NCI-H524 (cell line): Measurements from ENCODE around the gene RAB3D.
A peak's percentile ranks its signal among the peaks of the same experiment; 100 is the strongest.
"Not testable (repeated sequence)": the region's sequence is repeated elsewhere in the genome, so short reads cannot be mapped to it uniquely, and the experiment has no call there.

Experiments used
- DNase-seq, 2 experiments: peaks; one replicate each; lab custom pipeline; 2025; lab: John Stamatoyannopoulos, UW

Gene RAB3D

DNA sequence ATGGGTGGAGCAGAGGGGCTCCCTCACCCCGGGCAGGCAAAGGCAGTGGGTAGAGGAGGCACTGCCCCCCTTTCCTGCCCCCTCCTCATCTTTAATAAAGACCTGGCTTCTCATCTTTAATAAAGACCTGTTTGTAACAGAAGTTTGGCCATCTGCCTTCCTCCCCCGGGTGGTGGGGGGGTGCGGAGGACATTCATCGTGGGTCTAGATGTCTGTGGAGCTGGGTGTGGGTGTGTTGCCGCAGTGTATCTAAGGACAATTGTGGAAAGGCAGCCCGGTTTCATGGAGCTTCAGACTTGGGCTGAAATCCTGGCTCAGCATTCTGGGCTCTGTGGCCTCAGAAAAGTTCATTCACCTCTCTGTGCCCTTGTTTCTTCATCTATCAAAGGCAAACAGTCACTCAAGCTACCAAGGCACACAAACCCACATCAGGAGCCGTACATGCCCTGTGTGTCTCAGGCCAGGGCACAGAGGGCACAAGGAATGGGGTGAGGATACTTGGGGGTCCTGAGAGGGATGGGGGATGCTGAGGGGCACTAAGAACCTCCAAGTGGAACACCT, 26.2 kb upstream of the RAB3D start:
- DNase-seq: peak in 1 of 2 experiments; percentile 49

DNA sequence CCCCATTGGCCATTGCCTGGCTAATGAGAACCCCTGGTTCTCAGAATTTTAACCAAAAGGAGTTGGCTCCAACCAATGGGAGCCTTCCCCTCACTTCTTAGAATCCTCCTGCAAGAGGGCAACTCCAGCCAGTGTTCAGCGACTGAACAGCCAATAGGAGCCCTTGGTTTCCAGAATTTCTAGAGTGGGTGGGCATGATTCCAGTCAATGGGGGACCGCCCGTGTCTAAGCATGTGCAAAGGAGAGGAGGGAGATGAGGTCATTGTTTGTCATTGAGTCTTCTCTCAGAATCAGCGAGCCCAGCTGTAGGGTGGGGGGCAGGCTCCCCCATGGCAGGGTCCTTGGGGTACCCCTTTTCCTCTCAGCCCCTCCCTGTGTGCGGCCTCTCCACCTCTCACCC, 25.5 kb upstream of the RAB3D start:
- DNase-seq: no peak

DNA sequence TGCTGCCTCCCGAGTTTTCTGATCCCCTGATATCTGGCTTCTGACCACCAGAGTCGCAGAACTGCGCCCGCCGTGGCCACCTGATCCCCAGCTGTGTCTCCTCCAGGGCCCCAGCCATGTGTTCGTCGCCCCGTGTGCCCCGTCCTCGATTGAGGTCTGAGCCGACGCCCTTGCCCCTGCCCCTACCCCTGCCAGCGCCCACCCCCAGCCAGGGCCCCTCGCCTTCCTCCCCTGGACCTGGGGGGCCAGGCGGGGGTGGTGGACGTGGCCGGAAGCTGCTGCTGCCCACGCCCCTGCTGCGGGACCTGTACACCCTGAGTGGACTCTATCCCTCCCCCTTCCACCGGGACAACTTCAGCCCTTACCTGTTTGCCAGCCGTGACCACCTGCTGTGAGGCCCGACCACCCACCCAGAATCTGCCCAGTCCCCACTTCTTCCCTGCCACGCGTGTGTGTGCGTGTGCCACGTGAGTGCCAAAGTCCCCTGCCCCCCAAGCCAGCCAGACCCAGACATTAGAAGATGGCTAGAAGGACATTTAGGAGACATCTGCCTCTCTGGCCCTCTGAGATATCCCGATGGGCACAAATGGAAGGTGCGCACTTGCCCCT, 24.9 kb upstream of the RAB3D start:
- DNase-seq: no peak

GRCh38 chr19:11363881-11364280, 24.4 kb upstream of the RAB3D start:
- no peak for DNase-seq

GRCh38 chr19:11361771-11362731, 22.6 kb upstream of the RAB3D start:
- peak in 1 of 2 experiments; percentile 33 for DNase-seq

- no peak for DNase-seq
These were observed 21.7 kb upstream of the RAB3D start for GRCh38 chr19:11361037-11361770.

DNA sequence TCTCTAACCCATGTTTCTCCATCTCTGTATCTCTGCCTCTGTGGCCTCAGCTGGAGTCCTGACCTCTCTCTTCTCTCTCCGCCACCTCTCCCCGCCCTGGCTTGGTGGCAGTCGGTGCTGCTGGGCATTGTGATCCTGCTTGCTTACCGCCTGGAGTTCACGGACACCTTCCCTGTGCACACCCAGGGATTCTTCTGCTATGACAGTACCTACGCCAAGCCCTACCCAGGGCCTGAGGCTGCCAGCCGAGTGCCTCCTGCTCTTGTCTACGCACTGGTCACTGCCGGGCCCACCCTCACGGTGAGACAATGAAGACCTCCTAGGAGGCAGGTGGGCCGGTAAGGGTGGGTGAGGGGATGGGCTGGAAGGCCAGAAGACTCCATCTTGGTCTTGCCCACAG, 20.0 kb upstream of the RAB3D start:
- no peak for DNase-seq

DNA sequence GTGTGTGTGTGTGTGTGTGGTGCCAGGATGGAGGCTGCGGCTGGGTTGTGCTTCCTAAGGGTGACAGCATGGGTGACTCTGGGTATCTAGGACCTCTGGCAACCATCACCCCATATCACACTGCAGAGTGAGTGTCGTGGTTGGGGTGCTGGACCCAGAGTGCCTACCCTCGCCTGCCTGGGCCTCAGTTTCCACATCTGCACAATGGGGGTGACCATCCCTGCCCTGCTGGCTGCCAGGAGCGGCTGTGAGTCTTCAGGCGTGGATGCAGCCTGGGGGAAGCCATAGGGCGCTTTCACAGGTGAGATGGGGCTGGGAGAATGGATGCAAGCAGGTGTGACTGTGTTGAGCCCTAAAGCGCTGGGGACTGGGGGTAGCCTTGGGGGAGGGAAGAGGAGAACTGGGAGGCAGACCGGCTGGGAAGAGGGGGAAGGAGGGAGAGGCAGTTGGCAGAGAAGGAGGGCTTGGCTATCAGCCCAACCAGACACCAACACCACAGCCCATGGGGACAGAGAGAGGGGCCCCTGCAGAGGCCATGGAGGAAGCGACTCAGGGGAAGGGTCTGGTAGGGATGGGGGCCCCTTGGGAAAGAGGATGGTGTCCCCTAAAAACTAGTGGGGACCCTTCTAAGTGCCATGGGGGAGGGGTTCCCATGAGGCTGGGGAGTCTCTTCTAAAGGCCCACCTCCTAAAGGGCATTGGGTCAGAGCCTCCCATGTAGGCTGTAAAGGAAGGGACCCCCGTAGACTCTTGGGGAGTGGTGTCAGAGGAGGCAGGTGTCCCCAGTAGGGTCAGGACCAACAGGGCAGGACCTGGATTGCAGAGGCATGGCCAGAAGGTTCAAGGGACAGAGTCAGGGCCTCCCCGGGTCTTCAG, 17.5 kb upstream of the RAB3D start:
- peak in 1 of 2 experiments; percentile 9 for DNase-seq

DNA sequence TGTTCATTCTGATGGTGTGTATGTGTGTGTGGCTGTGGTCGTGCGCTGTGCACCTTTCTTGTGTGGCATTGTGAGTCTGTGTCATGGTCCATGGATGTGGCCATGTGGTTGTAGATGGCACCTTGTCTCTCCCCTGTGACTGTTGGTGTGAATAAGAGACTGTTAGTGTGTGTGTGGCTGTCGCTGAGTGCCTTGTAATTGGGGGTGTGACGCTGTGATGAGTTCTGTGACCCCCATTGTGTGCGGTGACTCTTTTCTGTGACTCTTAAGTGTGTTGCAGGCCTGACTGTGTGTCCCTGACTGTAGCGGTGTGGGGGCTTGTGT, 16.6 kb upstream of the RAB3D start:
- no peak for DNase-seq

GRCh38 chr19:11355160-11356073, 16.0 kb upstream of the RAB3D start, which contains the start of gene PLPPR2:
Gene PLPPR2 (plus strand): TSS chr19:11355432. CDS start chr19:11357674, 2,242 bp downstream.
- peak; percentile 69 to 81 for DNase-seq

- DNase-seq: not testable (repeated sequence)
These were observed 14.6 kb upstream of the RAB3D start for GRCh38 chr19:11354102-11354501.

- no peak for DNase-seq
These were observed 9.7 kb upstream of the RAB3D start for GRCh38 chr19:11349171-11349570.

- DNase-seq: peak in 1 of 2 experiments; percentile 44
These were observed 8.1 kb upstream of the RAB3D start for GRCh38 chr19:11347546-11348039.

- DNase-seq: peak; percentile 100
These were observed 6.9 kb upstream of the RAB3D start, which contains the start of the genes CCDC159 and TMEM205 for GRCh38 chr19:11346104-11346940. Gene CCDC159 (plus strand): TSS chr19:11346519. CDS start chr19:11346607, 88 bp downstream. Gene TMEM205 (minus strand): TSS chr19:11346268. CDS start chr19:11345619, 649 bp downstream.

- DNase-seq: no peak
These were observed 5.8 kb upstream of the RAB3D start for GRCh38 chr19:11345122-11345803.

- DNase-seq: no peak
These were observed 3.0 kb upstream of the RAB3D start for GRCh38 chr19:11342429-11342828.

DNA sequence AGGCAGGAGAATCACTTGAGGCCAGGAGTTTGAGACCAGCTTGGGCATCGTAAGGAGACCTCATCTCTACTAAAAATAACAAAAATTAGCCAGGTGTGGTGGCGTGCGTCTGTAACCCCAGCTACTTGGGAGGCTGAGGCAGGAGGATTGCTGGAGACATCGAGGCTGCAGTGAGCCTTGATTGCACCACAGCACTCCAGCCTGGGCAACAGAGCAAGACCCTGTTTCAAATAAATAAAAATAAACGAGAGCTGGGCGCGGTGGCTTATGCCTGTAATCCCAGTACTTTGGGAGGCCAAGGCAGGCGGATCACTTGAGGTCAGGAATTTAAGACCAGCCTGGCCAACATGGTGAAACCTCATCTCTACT, 626 bp upstream of the RAB3D start:
- DNase-seq: not testable (repeated sequence)

DNA sequence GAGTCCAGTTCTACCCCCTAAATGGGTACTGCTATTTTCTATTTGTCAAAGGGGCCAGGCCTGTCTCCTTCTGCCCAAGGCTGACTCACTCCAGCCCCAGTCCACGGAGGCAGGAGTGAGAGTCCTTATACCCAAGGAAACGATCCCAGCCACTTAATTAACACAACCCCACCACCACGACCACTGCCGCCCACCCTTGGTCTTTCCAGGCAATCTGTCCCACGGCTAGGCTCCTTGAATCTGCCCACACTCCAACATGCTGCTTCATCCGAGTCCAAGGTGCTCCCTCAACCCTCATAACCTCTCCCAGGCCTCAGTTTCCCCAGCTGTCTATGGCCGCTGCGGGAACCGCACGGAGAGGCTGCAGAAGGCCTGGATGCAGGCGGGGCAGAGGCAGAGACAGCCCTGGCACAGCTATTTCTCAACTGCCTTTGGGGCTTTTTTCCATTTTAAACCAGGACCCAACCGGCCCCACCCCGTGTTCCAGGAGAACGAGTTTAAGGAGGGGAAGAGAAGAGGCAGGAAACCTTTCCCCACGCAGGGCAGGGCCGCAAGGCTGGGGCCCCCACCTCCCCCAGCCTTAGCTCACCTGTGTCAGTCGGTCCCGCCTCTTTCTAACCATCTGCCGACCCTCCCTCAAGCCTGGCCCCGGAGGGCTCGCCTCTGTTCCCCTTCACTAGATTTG, 746 bp downstream of the RAB3D start:
- DNase-seq: no peak
